Choroid plexus epithelial cell (primary cell): ENCODE results near the gene BCAS3.
A peak's percentile ranks its signal among the peaks of the same experiment; 100 is the strongest.

Experiments used
- DNase-seq: peaks from one replicate; pipeline ENCODE4 v3.0.0-alpha.2; 2010; ENCODE audit warnings: low read depth
- H3K4me3 ChIP-seq: 2 replicates; pipeline ENCODE4 v1.5.1; 2011; ENCODE audit warnings: low read depth, mild to moderate bottlenecking, control low read depth, low read length, moderate library complexity
- TF ChIP-seq, protein P1 (sequence below): conservative IDR thresholded peaks from 2 replicates; pipeline ENCODE4 v1.5.1; 2011; ENCODE audit warnings: low read depth, mild to moderate bottlenecking, control low read depth, inconsistent platforms, low read length, moderate library complexity

The BCAS3 gene

DNA sequence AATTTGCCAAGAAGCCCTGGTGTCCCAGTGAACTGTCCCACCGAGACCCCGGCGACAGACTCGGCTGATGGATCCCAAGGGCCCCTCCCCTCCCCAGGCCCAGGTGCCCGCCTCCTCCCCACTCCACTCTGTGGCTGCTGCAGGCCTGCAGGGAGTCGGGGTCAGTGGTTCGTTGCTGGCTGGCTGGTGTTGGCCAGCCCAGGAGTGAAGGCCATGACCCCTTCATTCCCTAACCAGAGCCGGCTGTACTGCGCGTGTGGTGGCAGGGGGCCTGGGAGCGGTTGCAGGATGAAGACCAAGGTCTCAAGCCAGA lies 712.8 kb downstream of the BCAS3 start:
- H3K4me3 ChIP-seq, result no peak overlapping the region
- no peak for DNase-seq
- TF ChIP-seq, protein P1, sequence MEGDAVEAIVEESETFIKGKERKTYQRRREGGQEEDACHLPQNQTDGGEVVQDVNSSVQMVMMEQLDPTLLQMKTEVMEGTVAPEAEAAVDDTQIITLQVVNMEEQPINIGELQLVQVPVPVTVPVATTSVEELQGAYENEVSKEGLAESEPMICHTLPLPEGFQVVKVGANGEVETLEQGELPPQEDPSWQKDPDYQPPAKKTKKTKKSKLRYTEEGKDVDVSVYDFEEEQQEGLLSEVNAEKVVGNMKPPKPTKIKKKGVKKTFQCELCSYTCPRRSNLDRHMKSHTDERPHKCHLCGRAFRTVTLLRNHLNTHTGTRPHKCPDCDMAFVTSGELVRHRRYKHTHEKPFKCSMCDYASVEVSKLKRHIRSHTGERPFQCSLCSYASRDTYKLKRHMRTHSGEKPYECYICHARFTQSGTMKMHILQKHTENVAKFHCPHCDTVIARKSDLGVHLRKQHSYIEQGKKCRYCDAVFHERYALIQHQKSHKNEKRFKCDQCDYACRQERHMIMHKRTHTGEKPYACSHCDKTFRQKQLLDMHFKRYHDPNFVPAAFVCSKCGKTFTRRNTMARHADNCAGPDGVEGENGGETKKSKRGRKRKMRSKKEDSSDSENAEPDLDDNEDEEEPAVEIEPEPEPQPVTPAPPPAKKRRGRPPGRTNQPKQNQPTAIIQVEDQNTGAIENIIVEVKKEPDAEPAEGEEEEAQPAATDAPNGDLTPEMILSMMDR, result no peak

- H3K4me3 ChIP-seq, result no peak overlapping the region
- TF ChIP-seq, protein P1, result no peak
- no peak for DNase-seq
Observed at GRCh38 chr17:61391595-61392291, 714.1 kb downstream of the BCAS3 start.

GRCh38 chr17:61392679-61393078 lies 715.0 kb downstream of the BCAS3 start:
- H3K4me3 ChIP-seq, result no peak overlapping the region
- DNase-seq, result no peak
- TF ChIP-seq, protein P1, result no peak

DNA sequence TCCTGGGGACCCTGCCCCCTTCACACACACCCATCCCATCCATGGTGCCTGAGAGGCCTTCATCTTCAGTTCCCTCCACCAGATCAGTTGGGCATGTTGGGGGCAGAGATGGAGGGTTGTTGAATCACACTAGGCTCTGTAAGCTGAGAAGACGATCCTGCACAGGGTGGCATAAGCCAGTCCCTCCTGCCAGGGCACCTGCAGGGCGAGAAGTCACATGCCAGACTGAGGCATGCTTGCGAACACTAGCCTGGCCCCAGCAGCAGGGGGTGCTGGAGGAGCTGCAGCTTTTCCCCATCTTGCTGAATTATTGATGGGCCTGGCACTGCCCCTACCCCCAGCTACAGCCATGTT lies 715.9 kb downstream of the BCAS3 start:
- H3K4me3 ChIP-seq, result no peak overlapping the region
- TF ChIP-seq, protein P1, result peak; percentile 37
- no peak for DNase-seq

DNA sequence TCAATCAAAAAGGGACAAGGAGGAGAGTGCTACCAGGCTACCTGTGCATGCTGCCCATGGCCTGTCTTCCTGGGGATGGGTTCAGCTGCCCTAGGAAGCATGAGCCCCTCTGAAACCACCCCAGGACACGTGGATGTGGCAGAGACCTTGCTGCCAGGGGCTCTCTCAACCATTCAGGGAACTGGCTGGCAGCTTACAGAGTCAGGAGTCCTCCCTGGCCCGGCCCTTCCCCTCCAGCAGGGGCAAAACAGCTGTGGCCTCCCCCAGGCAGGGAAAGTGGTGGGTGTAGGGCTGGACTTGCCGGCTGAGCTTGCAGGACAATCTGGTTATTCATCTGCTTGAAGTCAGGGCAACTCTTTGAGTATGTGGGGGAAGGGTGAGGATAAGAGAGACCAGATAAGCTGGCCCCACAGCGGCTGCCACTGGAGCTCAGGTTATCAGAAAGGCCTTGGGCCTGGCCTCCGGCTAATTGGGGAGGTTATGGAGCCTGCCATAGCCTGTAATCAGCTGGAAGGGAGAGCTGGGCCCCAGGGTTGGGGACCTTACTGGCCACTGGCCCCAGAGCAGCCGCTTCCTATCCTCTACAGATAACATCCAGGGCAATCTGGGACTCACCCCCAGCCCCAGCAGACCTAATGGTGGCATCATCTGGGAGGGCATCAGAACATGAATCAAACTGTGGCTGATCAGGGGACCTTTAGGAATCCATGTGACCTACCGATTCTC lies 716.4 kb downstream of the BCAS3 start:
- H3K4me3 ChIP-seq, result no peak overlapping the region
- DNase-seq, result no peak
- TF ChIP-seq, protein P1, result no peak

GRCh38 chr17:61394630-61395408 lies 717.2 kb downstream of the BCAS3 start:
- H3K4me3 ChIP-seq, result no peak overlapping the region
- TF ChIP-seq, protein P1, result no peak
- DNase-seq, result no peak
